HG03066 (cell line): ENCODE data around the gene AIFM3.
"Not testable (repeated sequence)": the region's sequence is repeated elsewhere in the genome, so short reads cannot be mapped to it uniquely, and the experiment has no call there.

Experiments
- ATAC-seq: cut with Tn5 transposase; IDR thresholded peaks from one replicate; pipeline ENCODE4 v1.9.1; 2021; ENCODE audit warnings: low read depth; ENCODE audit not compliant: unreplicated experiment

AIFM3 gene

GRCh38 chr22:20966883-20967696 lies at the start of gene AIFM3:
Gene AIFM3 (plus strand): TSS chr22:20967255. CDS start chr22:20967945, 690 bp downstream.
- no peak for ATAC-seq

GRCh38 chr22:20918663-20919218 lies 48.3 kb upstream of the AIFM3 start:
- no peak for ATAC-seq

DNA sequence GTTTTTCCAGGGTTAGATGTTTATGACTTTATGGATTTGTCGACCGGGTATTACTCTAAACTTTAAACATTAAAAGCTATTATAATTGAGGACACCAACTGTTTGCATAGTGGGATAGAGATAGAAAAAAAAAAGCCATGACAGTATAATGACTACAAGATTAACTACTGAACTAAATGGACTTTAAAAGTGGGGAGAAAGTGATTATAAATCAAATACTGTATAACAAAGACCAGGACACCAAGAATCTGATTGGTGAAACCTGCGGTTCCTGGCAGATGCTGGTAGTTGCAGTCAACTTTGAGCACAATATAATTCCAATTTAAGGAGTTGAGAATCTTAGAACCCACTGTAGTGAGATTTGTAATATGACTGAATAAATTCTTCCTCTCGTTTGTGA lies 47.3 kb upstream of the AIFM3 start:
- no peak for ATAC-seq

GRCh38 chr22:20920881-20921203 lies 46.2 kb upstream of the AIFM3 start:
- no peak for ATAC-seq

- no peak for ATAC-seq
These were observed 44.8 kb upstream of the AIFM3 start for GRCh38 chr22:20922141-20922751.

DNA sequence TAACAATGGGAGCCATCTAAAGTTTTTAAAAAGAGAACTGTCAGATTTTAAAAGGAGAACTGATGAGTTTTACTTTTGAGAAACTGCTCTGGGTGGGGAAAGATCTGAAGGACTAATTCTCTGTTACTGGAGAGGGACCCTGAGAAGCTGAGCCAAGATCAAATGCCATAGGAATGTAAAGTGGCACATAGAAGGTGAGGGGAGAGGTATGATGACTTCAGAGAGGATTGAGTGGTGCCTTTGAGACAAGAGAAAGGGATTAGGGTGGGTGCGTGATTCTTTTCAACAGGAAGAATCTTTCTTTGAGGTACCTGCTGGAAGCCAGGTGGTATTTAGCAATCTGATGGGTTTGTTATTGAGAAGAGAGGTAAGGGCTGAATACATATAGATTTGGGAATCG lies 40.8 kb upstream of the AIFM3 start:
- ATAC-seq, result no peak

DNA sequence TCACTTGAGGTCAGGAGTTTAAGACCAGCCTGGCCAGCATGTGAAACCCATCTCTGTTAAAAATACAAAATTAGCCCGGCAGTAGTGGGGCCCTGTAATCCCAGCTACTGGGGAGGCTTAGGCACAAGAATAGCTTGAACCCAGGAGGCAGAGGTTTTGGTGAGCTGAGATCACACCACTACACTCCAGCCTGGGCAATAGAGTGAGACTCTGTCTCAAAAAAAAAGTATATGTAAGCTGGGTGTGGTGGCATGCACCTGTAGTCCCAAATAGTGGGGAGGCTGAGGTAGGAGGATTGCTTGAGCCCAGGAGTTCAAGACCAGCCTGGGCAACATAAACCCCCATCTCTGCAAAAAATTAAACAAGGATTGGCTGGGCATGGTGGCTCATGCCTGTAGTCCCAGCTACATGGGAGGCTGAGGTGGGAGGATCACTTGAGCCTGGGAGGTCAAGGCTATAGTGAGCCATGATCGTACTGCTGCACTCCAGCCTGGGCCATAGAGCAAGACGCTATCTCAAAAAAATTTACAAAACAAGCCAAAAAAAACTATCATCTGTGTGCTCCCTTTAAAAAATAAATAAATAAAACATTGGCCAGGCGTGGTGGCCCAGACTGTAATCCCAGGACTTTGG lies 39.0 kb upstream of the AIFM3 start:
- ATAC-seq, result no peak

GRCh38 chr22:20928573-20928967 lies 38.5 kb upstream of the AIFM3 start:
- no peak for ATAC-seq

DNA sequence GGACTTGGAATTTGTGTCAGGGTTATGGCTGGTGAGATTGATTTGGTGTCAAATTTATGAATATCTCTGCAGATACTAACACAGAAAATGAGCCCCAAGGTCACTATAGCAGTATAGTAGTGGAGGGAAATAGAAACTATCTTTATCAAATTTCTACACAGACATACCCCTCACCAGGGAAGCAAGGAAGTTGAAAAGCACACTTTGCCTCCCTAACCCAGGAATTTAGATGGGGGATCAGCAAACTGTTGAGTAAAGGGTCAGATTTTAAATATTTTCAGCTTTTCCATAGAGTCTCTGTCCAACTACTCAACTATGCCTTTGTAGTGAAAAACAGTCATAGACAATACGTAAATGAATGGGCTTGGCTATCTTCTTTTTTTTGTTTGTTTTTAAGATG lies 37.1 kb upstream of the AIFM3 start:
- no peak for ATAC-seq

- ATAC-seq, result not testable (repeated sequence)
These were observed 36.6 kb upstream of the AIFM3 start for GRCh38 chr22:20930435-20930834.

- no peak for ATAC-seq
These were observed 35.9 kb upstream of the AIFM3 start for GRCh38 chr22:20931126-20931654.

- ATAC-seq, result no peak
These were observed 33.1 kb upstream of the AIFM3 start for GRCh38 chr22:20933910-20934309.

DNA sequence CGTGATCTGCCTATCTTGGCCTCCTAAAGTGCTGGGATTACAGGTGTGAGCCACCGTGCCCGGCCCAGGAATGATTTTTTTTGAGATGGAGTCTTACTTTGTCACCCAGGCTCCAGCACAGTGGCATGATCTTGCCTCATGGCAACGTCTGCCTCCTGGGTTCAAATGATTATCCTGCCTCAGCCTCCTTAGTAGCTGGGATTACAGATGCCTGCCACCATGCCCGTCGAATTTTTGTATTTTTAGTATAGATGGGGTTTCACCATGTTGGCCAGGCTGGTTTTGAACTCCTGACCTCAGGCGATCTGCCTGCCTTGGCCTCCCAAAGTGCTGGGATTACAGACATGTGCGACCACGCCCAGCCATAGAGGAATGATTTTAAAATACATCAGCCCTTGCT lies 32.0 kb upstream of the AIFM3 start:
- not testable (repeated sequence) for ATAC-seq

DNA sequence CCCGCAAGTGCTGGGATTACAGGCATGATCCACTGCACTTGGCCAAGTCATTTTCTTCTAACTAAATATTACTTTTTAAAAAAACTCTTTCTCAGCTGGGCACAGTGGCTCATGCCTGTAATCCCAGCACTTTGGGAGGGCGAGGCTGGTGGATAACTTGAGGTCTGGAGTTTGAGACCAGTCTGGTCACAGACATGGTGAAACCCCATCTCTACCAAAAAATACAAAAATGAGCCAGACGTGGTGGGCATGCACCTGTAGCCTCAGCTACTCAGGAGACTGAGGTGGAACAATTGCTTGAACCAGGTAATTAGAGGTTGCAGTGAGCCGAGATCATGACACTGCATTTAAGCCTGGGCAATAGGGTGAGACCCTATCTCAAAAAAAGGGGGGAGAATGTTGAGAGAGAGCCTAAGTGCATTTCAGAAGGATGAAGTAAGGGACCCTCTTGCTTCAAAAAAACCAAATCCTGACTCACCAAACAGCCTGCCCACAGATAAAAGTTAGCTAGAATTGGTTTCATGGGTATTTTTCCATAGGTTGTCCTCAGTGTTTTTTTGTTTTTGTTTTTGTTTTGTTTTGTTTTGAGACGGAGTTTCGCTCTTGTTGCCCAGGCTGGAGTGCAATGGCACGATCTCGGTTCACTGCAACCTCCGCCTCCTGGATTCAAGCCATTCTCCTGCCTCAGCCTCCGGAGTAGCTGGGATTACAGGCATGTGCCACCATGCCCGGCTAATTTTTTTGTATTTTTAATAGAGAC lies 31.1 kb upstream of the AIFM3 start:
- not testable (repeated sequence) for ATAC-seq

DNA sequence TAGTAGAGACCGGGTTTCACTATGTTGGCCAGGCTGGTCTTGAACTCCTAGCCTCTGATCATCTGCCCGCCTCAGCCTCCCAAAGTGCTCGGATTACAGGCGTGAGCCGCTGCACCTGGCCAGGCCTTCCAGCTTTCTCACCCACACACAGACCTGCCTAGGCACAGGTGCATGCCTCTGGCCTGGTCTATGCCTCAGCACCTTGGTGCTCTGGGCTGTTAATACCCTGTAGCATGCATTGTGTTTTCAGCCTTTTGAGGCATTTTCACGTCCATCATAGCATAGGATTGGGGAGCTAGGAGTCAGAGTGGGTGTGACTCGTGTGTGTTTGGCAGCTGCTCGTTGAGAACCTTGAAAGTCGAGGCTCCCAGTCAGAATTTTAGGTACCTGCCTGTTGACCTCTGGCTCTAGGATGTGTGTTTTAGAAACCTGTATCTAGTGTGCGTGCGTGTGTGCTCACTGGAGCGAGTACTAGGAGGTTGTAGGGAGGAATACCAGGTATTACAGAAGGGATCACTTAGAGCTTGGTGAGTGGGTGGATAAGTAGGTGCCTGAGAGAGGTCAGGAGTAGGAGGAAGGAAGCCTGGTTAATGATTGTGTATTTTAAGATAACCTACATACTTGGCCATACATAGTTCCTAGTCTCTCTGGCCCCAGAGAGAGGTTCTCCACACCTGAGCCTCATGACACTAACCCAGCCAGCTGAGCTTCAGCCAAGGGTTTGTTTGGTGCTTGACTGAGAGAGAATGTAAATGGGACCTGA lies 29.8 kb upstream of the AIFM3 start:
- no peak for ATAC-seq

- ATAC-seq, result no peak
These were observed 29.0 kb upstream of the AIFM3 start for GRCh38 chr22:20937794-20938671.

- ATAC-seq, result not testable (repeated sequence)
These were observed 27.4 kb upstream of the AIFM3 start for GRCh38 chr22:20939457-20940185.

DNA sequence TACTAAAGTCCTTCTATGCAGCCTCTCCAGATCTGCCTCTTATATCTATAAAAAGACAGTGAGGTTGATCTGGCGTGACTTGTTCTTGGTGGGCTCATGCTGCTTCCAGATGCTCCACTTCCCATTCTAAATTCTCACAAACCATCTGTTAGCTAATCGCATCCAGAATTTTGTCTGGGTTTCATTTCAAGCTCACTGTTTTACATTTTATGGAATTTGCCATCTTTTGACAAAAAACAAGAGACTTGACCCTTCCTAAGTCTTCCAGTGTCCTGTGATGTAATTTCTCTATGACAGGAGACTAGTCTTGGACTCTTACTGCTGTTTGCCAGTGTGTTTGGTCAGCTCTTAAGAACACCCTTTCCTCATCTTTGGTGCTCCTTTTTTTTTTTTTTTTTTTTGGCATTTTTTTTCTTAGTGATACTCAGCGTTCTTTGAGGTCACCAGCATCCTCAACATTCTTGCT lies 26.8 kb upstream of the AIFM3 start:
- ATAC-seq, result no peak
